Right cardiac atrium (tissue), 5 donors: ENCODE results near the gene CHKA. TPM values are rescaled to one million over a fixed set of nuclear protein-coding genes. Genes with fewer than 3 reads are reported as not detected.

ENCODE experiments used
- ATAC-seq, 2 donors: fragments of 200-7000 bp; cut with Tn5 transposase; one replicate each; pipeline versions ENCODE4 v1.8.0 to v1.9.1; 2020; ENCODE audit warnings: moderate library complexity in 2 of 2, mild to moderate bottlenecking in 1 of 2
- DNase-seq, 3 donors: peaks; one replicate each; pipeline ENCODE4 v3.0.0-alpha.2; 2020
- H3K27ac ChIP-seq: one replicate; pipeline ENCODE4 v1.5.1; 2013; ENCODE audit warnings: mild to moderate bottlenecking, low read length, control low read depth, moderate library complexity
- H3K27me3 ChIP-seq: one replicate; pipeline ENCODE4 v1.6.1; 2013; ENCODE audit not compliant: control insufficient read depth, insufficient read depth
- H3K4me1 ChIP-seq: one replicate; pipeline ENCODE4 v1.6.1; 2013; ENCODE audit warnings: low read length; ENCODE audit not compliant: control insufficient read depth, insufficient read depth
- H3K4me3 ChIP-seq: one replicate; pipeline ENCODE4 v1.5.1; 2013; ENCODE audit warnings: low read length, control low read depth
- H3K9me3 ChIP-seq: one replicate; pipeline ENCODE4 v1.6.1; 2013; ENCODE audit warnings: low read length; ENCODE audit not compliant: control insufficient read depth
- WGBS: extraction: QIAGEN DNeasy Blood & Tissue Kit; methylation state at CpG from one replicate; pipeline ENCODE4 v1.1.7; 2013; 5-methylcytosine and 5-hydroxymethylcytosine counted together
- intact Hi-C, 4 donors: fragments of 100-400 bp; cut with DNase I; formaldehyde crosslinking; loops; one replicate each; pipeline versions ENCODE4 v1.11.0 to v1.14.0; 2022 to 2023
- polyA plus RNA-seq: library from polyadenylated mRNA; stranded (reverse); fragments of 200-250 nt; gene quantifications from one replicate; pipeline ENCODE4 v1.2.3, GENCODE V29; 2013
- total RNA-seq, 4 donors: library from RNA; stranded (reverse); fragmentation: NEBNext Ultra II Directional; extraction: Animal tissue kit (Norgen Biotek cat#: 25700); gene quantifications; one replicate each; pipeline ENCODE4 v1.2.1, GENCODE V29; 2021
- donor health status: healthy with polysubstance abuse.
- donor health status: DM: no; HTN: yes; CAD: no.
- donor health status: DM: no; HTN: no; CAD: no.
- donor health status: DM: no; HTN: yes; CAD: no; lungs with severe emphysema.
- donor health status: DM: yes; HTN: yes; CAD: no.

The CHKA gene
- total and polyA plus RNA-seq, 5 donors, result 8.7 to 11.1 (median 10.2) TPM

GRCh38 chr11:68090287-68090686, 30.9 kb downstream of the CHKA start:
- H3K27ac ChIP-seq, result no peak overlapping the region
- WGBS, result 72% methylated on average over 1 of the region's 1 CpG
- H3K9me3 ChIP-seq, result no peaks in the 10 kb centered on the region
- intact Hi-C loops, result no loop called here
- H3K4me3 ChIP-seq, result no peak overlapping the region
- no peak for ATAC-seq
- no peaks in the 10 kb centered on the region for H3K4me1 ChIP-seq
- no peak for DNase-seq
- no peaks in the 10 kb centered on the region for H3K27me3 ChIP-seq

GRCh38 chr11:68089679-68090078, 31.5 kb downstream of the CHKA start:
- Histone ChIP-seq H3K27ac (no peak overlapping the region), H3K9me3 (no peaks in the 10 kb centered on the region), H3K27me3 (no peaks in the 10 kb centered on the region), H3K4me1 (no peaks in the 10 kb centered on the region), H3K4me3 (no peak overlapping the region)
- intact Hi-C loops, result no loop called here
- 94% methylated on average over 8 of the region's 8 CpGs for WGBS
- no peak for DNase-seq
- ATAC-seq, result no peak

GRCh38 chr11:68083517-68083916, 37.7 kb downstream of the CHKA start:
- no peaks in the 10 kb centered on the region for H3K27me3 ChIP-seq
- no peak for DNase-seq
- no peak for ATAC-seq
- no peaks in the 10 kb centered on the region for H3K4me1 ChIP-seq
- no peak overlapping the region for H3K27ac ChIP-seq
- intact Hi-C loops, result no loop called here
- no peak overlapping the region for H3K4me3 ChIP-seq
- WGBS, result 64% methylated on average over 3 of the region's 3 CpGs
- H3K9me3 ChIP-seq, result no peaks in the 10 kb centered on the region

GRCh38 chr11:68082481-68082880, 38.7 kb downstream of the CHKA start:
- no peak for ATAC-seq
- H3K4me3 ChIP-seq, result no peak overlapping the region
- 70% methylated on average over 3 of the region's 3 CpGs for WGBS

DNA sequence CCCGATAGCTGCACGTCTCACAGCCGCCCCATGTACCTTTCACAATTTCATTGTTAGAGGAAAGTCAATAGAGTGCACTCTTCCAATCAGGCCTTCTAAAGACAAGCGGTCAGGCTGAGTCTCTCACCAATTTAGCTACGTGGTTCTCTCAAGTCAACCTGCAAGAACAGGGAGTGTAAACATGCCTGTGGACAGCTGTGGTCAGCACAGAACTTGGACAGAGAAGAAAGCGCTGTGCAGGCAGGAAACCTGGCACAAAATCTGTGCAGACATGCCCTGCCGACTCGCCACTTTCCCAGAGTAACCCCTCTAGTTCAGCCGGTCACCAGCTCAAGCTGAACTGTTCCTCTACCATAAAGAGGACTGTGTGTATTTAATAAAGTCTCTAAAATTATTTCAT, 39.5 kb downstream of the CHKA start:
- Histone ChIP-seq H3K27ac (no peak overlapping the region), H3K9me3 (no peaks in the 10 kb centered on the region), H3K27me3 (no peaks in the 10 kb centered on the region), H3K4me1 (peaks cover 6% of the 10 kb centered on the region), H3K4me3 (no peak overlapping the region)
- ATAC-seq, result no peak
- DNase-seq, result no peak
- 83% methylated on average over 9 of the region's 9 CpGs for WGBS
- intact Hi-C loops, result no loop called here

More at GRCh38 chr11:68082481-68082880, 38.7 kb downstream of the CHKA start:
- Histone ChIP-seq H3K4me1 (peaks cover 5% of the 10 kb centered on the region), H3K9me3 (no peaks in the 10 kb centered on the region), H3K27me3 (no peaks in the 10 kb centered on the region), H3K27ac (no peak overlapping the region)
- intact Hi-C loops, result no loop called here
- no peak for DNase-seq

GRCh38 chr11:68080860-68081259, 40.3 kb downstream of the CHKA start:
- ATAC-seq (no peak), DNase-seq (no peak)
- 96% methylated on average over 8 of the region's 8 CpGs for WGBS
- intact Hi-C loops, result no loop called here
- Histone ChIP-seq H3K27ac (no peak overlapping the region), H3K4me3 (no peak overlapping the region), H3K27me3 (no peaks in the 10 kb centered on the region), H3K4me1 (peaks cover 6% of the 10 kb centered on the region), H3K9me3 (no peaks in the 10 kb centered on the region)

- Histone ChIP-seq H3K4me3 (no peak overlapping the region), H3K4me1 (peaks cover 8% of the 10 kb centered on the region), H3K9me3 (no peaks in the 10 kb centered on the region), H3K27ac (no peak overlapping the region), H3K27me3 (no peaks in the 10 kb centered on the region)
- intact Hi-C loops, result no loop called here
- DNase-seq (no peak), ATAC-seq (peak; percentile 29 to 61)
- 70% methylated on average over 8 of the region's 8 CpGs for WGBS
These were observed 43.3 kb downstream of the CHKA start for GRCh38 chr11:68077617-68078582.

GRCh38 chr11:68076371-68077042, 44.7 kb downstream of the CHKA start:
- no peaks in the 10 kb centered on the region for H3K27me3 ChIP-seq
- no peak overlapping the region for H3K4me3 ChIP-seq
- H3K4me1 ChIP-seq, result peaks cover 8% of the 10 kb centered on the region
- intact Hi-C loops, result no loop called here
- H3K27ac ChIP-seq, result no peak overlapping the region
- WGBS, result 83% methylated on average over 11 of the region's 11 CpGs
- no peaks in the 10 kb centered on the region for H3K9me3 ChIP-seq
- DNase-seq, result no peak
- no peak for ATAC-seq

DNA sequence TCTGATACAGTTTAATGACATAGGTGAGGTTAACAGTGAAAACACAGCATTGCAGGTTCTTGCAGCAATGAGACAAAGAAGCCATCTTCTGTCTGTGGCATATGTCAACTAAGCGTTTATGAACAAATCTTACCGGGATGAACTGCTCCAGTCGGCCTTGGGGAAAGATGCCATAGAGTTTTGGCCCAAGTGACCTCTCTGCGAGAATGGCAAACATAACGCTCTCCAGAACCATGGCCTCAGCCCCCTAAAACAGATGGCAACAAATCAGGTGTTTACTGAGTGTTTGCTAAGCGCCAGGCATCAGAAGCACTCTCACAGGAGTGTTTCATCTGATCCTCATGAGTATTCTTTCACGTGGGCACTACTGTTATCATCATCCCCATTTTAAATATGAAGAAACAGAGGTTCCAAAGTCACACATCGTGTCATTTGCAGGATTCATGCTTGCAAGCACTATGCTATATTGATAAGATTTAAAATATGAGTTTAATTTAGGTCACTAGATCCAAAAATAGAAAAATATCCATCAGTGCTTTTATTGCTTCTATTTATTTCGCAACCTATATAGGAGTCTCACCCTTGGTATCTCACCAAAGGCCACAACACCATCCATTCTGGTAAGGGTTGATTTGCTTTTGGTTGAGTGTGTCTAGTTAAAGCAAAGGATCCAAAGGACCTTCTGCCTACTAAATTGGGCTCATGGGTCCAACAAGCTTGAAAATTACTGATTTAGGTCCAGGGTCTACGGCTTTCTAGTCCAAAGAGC, 46.4 kb downstream of the CHKA start:
- ATAC-seq, result no peak
- no peak for DNase-seq
- H3K4me1 ChIP-seq, result peaks cover 8% of the 10 kb centered on the region
- no peak overlapping the region for H3K27ac ChIP-seq
- H3K4me3 ChIP-seq, result no peak overlapping the region
- H3K9me3 ChIP-seq, result no peaks in the 10 kb centered on the region
- intact Hi-C loops, result no loop called here
- 74% methylated on average over 10 of the region's 10 CpGs for WGBS
- H3K27me3 ChIP-seq, result no peaks in the 10 kb centered on the region

DNA sequence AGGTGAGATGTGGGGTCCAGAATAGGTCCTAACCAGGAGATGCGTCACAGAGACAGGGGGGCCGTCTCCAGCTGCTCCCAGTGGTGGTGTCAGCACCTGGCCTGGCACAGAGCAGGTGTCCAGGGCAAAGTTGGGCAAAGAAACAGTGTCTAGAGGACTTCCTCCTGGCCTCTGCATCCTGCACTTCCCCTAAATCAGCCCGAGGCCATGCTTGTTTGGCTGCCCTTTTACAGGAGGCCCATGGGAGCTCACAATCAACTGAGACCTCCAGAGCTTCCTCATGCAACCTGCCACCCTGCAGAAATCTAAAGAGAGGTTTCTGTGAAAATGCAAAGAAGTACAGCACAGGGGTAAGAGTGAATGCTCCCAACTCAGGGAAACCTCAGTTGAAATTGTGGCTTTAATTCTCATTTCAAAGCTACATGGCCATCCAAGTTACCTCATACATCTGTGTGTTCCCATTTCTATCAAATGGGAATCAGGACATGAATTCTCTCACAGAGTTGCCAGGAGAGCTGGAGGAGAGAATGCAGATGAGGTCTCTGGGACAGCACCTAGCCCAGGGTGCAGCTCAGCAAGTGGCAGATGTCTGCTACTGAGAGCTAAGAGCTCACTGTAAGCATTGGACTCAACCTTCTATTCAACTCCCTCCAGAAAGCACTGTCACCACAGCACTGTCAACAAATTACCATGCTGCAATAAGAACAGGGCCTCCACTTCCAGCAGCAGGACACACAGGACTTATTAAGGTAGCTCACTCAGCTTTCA, 49.7 kb downstream of the CHKA start:
- Histone ChIP-seq H3K27me3 (no peaks in the 10 kb centered on the region), H3K4me3 (no peak overlapping the region), H3K27ac (no peak overlapping the region), H3K9me3 (no peaks in the 10 kb centered on the region), H3K4me1 (peaks cover 2% of the 10 kb centered on the region)
- intact Hi-C loops, result no loop called here
- ATAC-seq, result no peak
- WGBS, result 83% methylated on average over 3 of the region's 3 CpGs
- DNase-seq, result no peak
